Measurements from ENCODE around the gene CEBPE.

Gene CEBPE

DNA sequence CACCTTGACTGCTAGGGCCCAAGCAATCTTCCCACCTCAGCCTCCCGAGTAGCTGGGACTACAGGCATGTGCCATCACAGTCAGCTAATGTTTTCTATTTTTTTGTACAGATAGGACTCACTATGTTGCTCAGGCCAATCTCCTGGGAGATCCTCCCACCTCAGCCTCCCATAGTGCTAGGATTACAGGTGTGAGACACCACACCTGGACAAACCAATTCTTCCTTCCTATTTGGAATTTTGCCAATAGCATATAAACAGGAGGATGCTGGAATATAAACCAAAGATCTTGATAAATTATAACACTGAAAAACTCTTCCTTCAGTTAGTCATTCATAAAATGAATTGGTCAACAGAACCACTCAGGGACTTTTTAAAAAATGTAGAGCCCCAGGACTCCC lies 32.5 kb downstream of the CEBPE start:
- TF ChIP-seq, protein P1, sequence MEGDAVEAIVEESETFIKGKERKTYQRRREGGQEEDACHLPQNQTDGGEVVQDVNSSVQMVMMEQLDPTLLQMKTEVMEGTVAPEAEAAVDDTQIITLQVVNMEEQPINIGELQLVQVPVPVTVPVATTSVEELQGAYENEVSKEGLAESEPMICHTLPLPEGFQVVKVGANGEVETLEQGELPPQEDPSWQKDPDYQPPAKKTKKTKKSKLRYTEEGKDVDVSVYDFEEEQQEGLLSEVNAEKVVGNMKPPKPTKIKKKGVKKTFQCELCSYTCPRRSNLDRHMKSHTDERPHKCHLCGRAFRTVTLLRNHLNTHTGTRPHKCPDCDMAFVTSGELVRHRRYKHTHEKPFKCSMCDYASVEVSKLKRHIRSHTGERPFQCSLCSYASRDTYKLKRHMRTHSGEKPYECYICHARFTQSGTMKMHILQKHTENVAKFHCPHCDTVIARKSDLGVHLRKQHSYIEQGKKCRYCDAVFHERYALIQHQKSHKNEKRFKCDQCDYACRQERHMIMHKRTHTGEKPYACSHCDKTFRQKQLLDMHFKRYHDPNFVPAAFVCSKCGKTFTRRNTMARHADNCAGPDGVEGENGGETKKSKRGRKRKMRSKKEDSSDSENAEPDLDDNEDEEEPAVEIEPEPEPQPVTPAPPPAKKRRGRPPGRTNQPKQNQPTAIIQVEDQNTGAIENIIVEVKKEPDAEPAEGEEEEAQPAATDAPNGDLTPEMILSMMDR (IDR thresholded peaks at IDR 0.05; ENCODE audit: low read depth, low read length), result no peak
- H3K4me3 ChIP-seq (replicated peaks in 1 of 2; ENCODE audit: low read depth in 2 of 2, low read length in 2 of 2), result no peak overlapping the region
- DNase-seq (ENCODE audit: low read depth in 2 of 2), result no peak

DNA sequence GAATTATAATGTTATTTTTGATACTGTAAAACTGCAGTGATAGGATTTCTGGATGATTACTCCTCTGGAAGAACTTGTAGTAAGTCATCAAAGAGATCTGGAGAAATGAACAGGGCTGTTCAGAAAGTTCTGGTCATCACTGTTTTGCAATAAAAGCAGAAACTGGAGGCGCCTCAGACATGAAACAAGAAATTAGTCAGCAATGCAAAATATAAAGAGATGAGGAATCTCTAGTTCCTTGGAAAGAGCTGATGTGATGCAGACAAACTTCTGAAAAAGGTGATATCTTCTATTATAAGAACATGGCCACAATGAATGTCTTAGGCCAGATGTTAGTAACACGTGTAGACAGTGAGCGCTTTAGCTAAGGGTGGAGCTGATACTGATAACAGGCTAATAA lies 33.6 kb downstream of the CEBPE start:
- TF ChIP-seq, protein P1 (IDR thresholded peaks at IDR 0.05; ENCODE audit: low read depth, low read length), result no peak
- peak; percentile 24 to 63 for DNase-seq (ENCODE audit: low read depth in 2 of 2)
- no peak overlapping the region for H3K4me3 ChIP-seq (replicated peaks in 1 of 2; ENCODE audit: low read depth in 2 of 2, low read length in 2 of 2)

GRCh38 chr14:23080474-23080873 lies 38.6 kb downstream of the CEBPE start:
- DNase-seq (ENCODE audit: low read depth in 2 of 2), result no peak
- no peak overlapping the region for H3K4me3 ChIP-seq (replicated peaks in 1 of 2; ENCODE audit: low read depth in 2 of 2, low read length in 2 of 2)
- TF ChIP-seq, protein P1 (IDR thresholded peaks at IDR 0.05; ENCODE audit: low read depth, low read length), result no peak

- TF ChIP-seq, protein P1 (IDR thresholded peaks at IDR 0.05; ENCODE audit: low read depth, low read length), result no peak
- peak in 1 of 2 donors; percentile 40 for DNase-seq (ENCODE audit: low read depth in 2 of 2)
- no peak overlapping the region for H3K4me3 ChIP-seq (replicated peaks in 1 of 2; ENCODE audit: low read depth in 2 of 2, low read length in 2 of 2)
These were observed 39.3 kb downstream of the CEBPE start for GRCh38 chr14:23079716-23080115.

GRCh38 chr14:23078692-23079116 lies 40.4 kb downstream of the CEBPE start:
- TF ChIP-seq, protein P1 (IDR thresholded peaks at IDR 0.05; ENCODE audit: low read depth, low read length), result no peak
- no peak overlapping the region for H3K4me3 ChIP-seq (replicated peaks in 1 of 2; ENCODE audit: low read depth in 2 of 2, low read length in 2 of 2)
- peak; percentile 95 to 98 for DNase-seq (ENCODE audit: low read depth in 2 of 2)

GRCh38 chr14:23077962-23078361 lies 41.1 kb downstream of the CEBPE start:
- no peak overlapping the region for H3K4me3 ChIP-seq (replicated peaks in 1 of 2; ENCODE audit: low read depth in 2 of 2, low read length in 2 of 2)
- peak in 1 of 2 donors; percentile 58 for DNase-seq (ENCODE audit: low read depth in 2 of 2)
- TF ChIP-seq, protein P1 (IDR thresholded peaks at IDR 0.05; ENCODE audit: low read depth, low read length), result no peak

GRCh38 chr14:23076785-23077408 lies 42.2 kb downstream of the CEBPE start:
- H3K4me3 ChIP-seq (replicated peaks in 1 of 2; ENCODE audit: low read depth in 2 of 2, low read length in 2 of 2), result no peak overlapping the region
- peak; percentile 56 to 60 for DNase-seq (ENCODE audit: low read depth in 2 of 2)
- TF ChIP-seq, protein P1 (IDR thresholded peaks at IDR 0.05; ENCODE audit: low read depth, low read length), result peak; percentile 70

All from cardiac fibroblast (primary cell).